Limb (tissue), 2 donors: ENCODE measurements around the gene COL11A1.
"Not testable (repeated sequence)": the region's sequence is repeated elsewhere in the genome, so short reads cannot be mapped to it uniquely, and the experiment has no call there.

Source experiments
- DNase-seq, 2 donors: peaks; one replicate each; pipeline ENCODE4 v3.0.0-alpha.2; 2016; ENCODE audit errors: extremely low spot score in 2 of 2

Gene COL11A1

GRCh38 chr1:103108376-103109150 lies at the start of gene COL11A1:
Gene COL11A1 (minus strand): TSS chr1:103108522. CDS start chr1:103108178, 344 bp downstream.
- peak; percentile 87 to 91 for DNase-seq

- no peak for DNase-seq
Measured at GRCh38 chr1:103156966-103157365, 48.6 kb upstream of the COL11A1 start.

- DNase-seq = no peak
Measured at GRCh38 chr1:103146166-103146565, 37.8 kb upstream of the COL11A1 start.

DNA sequence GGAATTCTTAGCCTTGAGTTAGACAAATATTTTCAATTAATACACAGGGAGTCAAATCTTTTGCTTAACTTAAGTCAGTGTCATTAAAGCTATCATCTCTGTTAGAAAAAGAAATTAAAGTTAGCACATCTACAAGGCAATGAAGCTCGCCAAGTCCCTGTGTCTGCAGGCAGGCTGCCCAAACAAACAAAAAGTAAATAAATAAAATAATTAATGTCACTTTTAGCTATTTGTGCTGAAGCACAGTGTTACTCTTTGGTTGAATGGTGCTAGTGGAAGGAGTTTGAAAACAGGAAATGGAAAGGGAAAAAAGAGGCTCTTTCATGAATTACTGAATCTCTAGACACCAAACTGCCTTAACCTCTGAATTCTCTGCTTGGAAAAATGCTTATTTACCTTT lies 37.1 kb upstream of the COL11A1 start:
- DNase-seq = peak in 1 of 2 donors; percentile 24

GRCh38 chr1:103144681-103145080 lies 36.4 kb upstream of the COL11A1 start:
- DNase-seq = no peak

DNA sequence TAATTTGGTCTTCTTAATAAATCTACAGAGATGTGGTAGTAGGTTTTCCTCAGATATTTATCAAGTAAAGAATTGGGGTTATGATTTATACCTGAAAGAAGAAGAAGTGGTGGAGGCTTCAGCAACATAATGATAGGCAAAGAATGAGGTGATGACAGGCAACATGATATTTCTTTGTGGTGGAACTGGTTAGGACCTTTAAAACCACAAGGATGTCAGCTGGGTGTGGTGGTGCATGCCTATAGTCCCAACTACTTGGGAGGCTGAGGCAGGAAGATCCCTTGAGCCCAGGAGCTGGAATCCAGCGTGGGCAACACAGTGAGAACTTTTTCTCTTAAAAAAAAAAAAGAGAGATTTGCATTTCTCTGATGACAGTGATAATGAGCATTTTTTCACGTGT lies 34.1 kb upstream of the COL11A1 start:
- no peak for DNase-seq

DNA sequence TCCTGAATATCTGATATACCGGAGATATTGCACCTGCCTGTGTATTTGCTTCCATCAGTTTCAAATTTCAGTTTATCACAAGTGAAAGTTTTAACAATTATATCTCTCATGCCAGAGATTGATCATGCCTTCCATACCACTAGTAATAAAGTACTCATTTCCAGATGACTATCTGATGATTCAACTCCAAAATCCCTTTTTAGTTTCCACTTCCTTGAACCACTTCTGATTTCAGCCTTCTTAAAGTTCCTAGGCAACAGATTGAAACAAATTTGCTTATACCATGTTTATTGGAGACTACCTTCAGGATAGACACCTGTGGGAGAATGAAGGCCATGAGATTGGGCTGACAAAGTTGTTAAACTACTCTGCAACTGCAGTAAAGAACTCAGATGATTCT lies 21.5 kb upstream of the COL11A1 start:
- DNase-seq = no peak

DNA sequence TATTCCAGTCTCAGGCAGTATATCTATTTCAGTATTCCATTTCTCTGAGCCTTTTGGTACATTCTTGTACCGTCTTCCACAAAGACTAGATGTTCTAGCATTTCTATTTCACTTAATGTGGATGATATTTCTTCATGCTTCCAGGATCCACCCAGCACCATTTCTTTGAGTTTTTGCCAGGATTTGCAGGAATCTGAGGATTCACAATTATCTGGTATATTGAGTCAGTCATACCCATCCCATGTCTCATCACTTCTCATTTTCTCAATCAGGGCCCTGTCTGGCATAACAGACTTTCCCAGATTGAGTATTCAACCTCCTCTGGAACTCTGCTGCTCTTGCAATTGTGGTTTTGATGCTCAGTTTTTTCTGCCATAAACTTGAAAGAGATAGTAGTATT lies 20.9 kb upstream of the COL11A1 start:
- DNase-seq = no peak

GRCh38 chr1:103128256-103128655 lies 19.9 kb upstream of the COL11A1 start:
- not testable (repeated sequence) for DNase-seq

- no peak for DNase-seq
Measured at GRCh38 chr1:103125219-103125618, 16.9 kb upstream of the COL11A1 start.

- DNase-seq = no peak
Measured at GRCh38 chr1:103122983-103123720, 14.8 kb upstream of the COL11A1 start.

DNA sequence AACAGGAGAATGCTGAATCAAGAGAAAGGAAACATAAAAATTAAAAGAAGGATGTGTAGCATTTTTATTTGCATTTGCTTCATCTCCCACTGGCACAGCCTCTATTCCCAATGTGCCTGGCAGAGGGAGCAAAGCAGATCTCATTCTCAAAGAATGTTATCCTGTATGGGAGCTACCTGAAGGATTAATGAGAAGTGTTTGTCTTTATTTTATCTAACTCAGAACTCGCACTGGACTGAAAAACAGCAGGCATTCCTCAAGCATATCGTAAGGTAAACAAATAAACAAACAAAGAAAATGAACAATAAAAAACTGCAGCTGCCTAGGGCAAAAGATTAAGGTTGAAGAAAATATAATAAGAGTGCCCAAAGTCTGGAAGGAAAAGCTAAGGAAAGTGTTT lies 12.7 kb upstream of the COL11A1 start:
- DNase-seq = no peak

DNA sequence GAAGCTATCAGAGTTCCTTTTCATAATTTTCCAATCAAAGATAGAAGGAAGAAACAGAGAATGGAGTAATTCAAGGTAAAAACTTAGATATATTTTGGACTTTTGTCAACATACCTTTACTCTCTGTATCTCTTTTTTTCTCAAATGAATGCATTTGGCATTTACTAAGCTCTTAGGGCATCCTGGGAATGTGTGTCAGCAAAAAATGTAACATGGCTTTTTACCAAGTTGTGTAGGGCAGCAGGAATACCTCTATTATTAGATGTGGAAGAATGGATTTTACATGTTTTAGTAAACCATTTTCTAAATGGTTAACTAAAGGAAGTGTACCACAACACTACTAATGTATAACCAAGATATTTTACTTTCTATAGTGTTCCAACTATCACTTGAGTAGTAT lies 4.2 kb upstream of the COL11A1 start:
- DNase-seq = no peak

GRCh38 chr1:103111926-103112325 lies 3.6 kb upstream of the COL11A1 start:
- DNase-seq = no peak

GRCh38 chr1:103110701-103111100 lies 2.4 kb upstream of the COL11A1 start:
- DNase-seq = peak in 1 of 2 donors; percentile 26

- peak in 1 of 2 donors; percentile 29 for DNase-seq
Measured at GRCh38 chr1:103109311-103109920, 1.1 kb upstream of the COL11A1 start.

DNA sequence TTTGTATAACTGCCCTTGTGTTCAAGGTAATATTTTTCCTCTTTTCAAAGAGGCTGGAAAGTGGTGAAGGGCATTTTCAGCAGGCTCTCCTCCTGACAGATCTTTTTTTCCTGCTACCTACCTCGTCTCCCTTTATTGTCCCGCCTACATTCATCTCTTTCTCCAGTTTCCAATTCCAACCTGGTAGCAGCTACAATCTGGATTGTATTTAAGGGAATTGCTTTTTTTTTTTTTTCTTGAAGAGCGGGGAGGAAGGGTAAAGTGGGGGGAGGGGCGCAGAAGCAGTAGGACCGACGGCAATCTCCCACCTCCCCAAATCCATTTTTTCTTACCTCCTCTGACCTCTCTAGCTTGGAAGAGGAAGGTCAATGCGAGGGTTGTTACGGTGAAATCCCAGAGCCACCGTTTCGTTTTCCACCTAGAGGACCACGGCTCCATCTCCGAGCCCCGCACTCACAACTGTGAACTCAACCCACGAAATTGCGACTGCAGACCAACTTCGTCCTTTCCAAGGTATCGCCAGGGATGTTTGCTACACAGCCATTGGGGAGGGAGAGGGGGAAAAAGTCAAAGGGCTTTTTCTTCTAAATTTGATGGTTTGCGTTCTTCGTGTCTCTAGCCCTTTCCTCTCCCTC lies 464 bp downstream of the COL11A1 start:
- peak in 1 of 2 donors; percentile 23 for DNase-seq

- DNase-seq = peak; percentile 75 to 80
Measured at GRCh38 chr1:103106426-103107341, 1.6 kb downstream of the COL11A1 start.

DNA sequence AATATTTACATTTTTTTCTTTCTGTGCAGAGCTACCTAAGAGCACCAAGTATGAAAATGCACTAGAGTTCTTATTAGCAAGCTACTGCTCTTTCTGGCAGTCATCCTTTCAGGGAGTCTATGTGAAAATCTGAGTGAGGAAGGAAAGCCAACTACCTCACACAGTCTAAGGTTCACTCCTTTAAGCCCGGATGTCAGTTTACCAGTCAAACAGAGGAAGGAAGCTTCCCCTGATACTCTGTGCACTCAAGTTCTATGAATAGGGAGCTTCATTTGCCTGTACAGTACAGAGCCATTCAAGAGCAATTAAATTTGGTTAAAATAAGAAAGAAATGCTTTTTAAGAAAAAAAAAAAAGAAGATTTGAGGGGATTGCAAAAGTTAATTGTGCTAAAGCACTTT lies 6.9 kb downstream of the COL11A1 start:
- no peak for DNase-seq

DNA sequence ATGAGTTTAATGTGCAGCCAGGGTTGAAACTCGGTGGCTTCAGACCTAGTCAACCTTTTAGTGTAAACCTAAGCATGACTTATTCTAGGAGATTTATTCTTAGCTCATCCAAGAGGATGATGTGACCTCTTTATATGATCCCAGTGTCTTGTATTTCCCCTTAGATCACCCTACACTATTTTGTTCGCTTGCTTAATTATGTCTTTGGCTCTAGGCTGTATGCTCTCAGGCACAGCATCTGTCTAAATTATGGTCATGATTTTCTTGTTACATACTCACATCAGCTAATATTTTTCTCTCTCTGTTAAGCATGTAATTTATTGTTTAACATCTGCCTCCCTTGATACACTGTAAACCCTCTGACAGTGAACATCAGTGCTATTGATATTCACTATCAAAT lies 19.1 kb downstream of the COL11A1 start:
- no peak for DNase-seq

DNA sequence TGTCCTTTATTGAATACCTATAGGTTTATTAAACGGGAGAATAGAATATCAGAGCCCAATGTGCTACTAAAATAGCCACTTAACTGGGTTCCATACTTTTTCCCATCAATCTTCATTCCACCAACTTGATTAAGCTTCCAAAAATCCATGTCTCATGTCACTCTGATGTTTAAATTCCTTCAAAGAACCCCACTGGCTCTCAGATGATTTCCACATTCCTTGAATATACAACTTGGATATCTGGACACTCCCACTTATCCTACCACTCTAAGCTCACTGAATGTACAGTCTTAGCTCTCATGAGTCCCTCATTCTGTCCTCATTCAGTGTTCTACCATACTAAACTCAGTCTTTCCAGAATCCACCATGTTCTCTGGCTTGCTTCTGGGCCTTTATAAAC lies 21.1 kb downstream of the COL11A1 start:
- no peak for DNase-seq
